GM12878 (cell line): ENCODE data around the gene NPAS3. TPM values are rescaled to one million over a fixed set of nuclear protein-coding genes. Genes with fewer than 3 reads are reported as not detected.

Source experiments
- ATAC-seq: fragments of 200-7000 bp; cut with Tn5 transposase; 3 replicates; pipeline ENCODE4 v1.9.1; 2020; ENCODE audit warnings: mild to moderate bottlenecking, moderate library complexity
- BruUV-seq: library from RNA; stranded (reverse); fragments of 400-500 nt; replicated peaks from 2 replicates; lab custom pipeline; 2021; lab: Mats Ljungman, UMichigan
- CTCF ChIA-PET: fragments of 300-600 bp; sonication (Branson Sonifier 250); formaldehyde crosslinking; extraction: SDS; loops from one replicate; lab custom pipeline; 2021; ENCODE audit warnings: inconsistent platforms; lab: Yijun Ruan, JAX
- POLR2A ChIA-PET: fragments of 350-600 bp; formaldehyde crosslinking; extraction: SDS; loops from one replicate; lab custom pipeline; 2021; ENCODE audit warnings: inconsistent platforms; lab: Charles Lee
- RAD21 ChIA-PET: fragments of 300-600 bp; sonication (Branson Sonifier 250); formaldehyde crosslinking; loops from one replicate; lab custom pipeline; 2023; ENCODE audit warnings: antibody characterized with exemption; ENCODE audit not compliant: unreplicated experiment; lab: Charles Lee
- SMC1A ChIA-PET: fragments of 300-600 bp; sonication (Branson Sonifier 250); formaldehyde crosslinking; loops from one replicate; lab custom pipeline; 2023; ENCODE audit not compliant: unreplicated experiment, uncharacterized antibody; lab: Charles Lee
- DNase-seq: peaks from one replicate; pipeline ENCODE4 v3.0.0-alpha.2; 2011; ENCODE audit warnings: low read depth, low spot score
- FAIRE-seq: peaks from 3 replicates; lab custom pipeline; 2011; peaks lifted over from hg19 to GRCh38; lab: Jason Lieb, UNC
- H2AFZ ChIP-seq: 2 replicates; pipeline ENCODE4 v1.6.0; 2011; ENCODE audit warnings: low read depth, low read length, control low read depth; ENCODE audit not compliant: control insufficient read depth
- H3K27ac ChIP-seq: 2 replicates; pipeline ENCODE4 v1.5.1; 2011; ENCODE audit warnings: control low read depth; ENCODE audit not compliant: control insufficient read depth, insufficient read depth
- H3K27me3 ChIP-seq, 2 experiments: replicated peaks in 1 of 2; 2 replicates each; pipeline versions ENCODE4 v1.6.0 to v1.6.1; 2011; ENCODE audit warnings: low read length in 1 of 2; ENCODE audit not compliant: control insufficient read depth in 2 of 2, insufficient read depth in 2 of 2
- H3K36me3 ChIP-seq, 2 experiments: 2 replicates each; pipeline ENCODE4 v1.5.1; 2011; ENCODE audit warnings: low read length in 1 of 2; ENCODE audit not compliant: control insufficient read depth in 2 of 2, insufficient read depth in 2 of 2
- H3K4me1 ChIP-seq: 2 replicates; pipeline ENCODE4 v1.6.1; 2011; ENCODE audit warnings: mild to moderate bottlenecking, low read length, moderate library complexity, mixed read lengths; ENCODE audit not compliant: control insufficient read depth, insufficient read depth
- H3K4me2 ChIP-seq: 2 replicates; pipeline ENCODE4 v1.6.0; 2011; ENCODE audit warnings: control low read depth; ENCODE audit not compliant: control insufficient read depth, insufficient read depth
- H3K4me3 ChIP-seq: fragments of 200-600 bp; sonication (generic); 2 replicates; pipeline ENCODE4 v1.5.1; 2016
- H3K79me2 ChIP-seq: 2 replicates; pipeline ENCODE4 v1.6.0; 2011; ENCODE audit warnings: low read length; ENCODE audit not compliant: control insufficient read depth, insufficient read depth
- H3K9ac ChIP-seq: 2 replicates; pipeline ENCODE4 v1.8.0; 2011; ENCODE audit warnings: low read length, control low read depth, mixed read lengths; ENCODE audit not compliant: control insufficient read depth, insufficient read depth
- H3K9me3 ChIP-seq: replicated peaks from 3 replicates; pipeline ENCODE4 v1.5.1; 2011; ENCODE audit warnings: mild to moderate bottlenecking, low read length; ENCODE audit not compliant: control insufficient read depth, insufficient read depth
- H4K20me1 ChIP-seq: 2 replicates; pipeline ENCODE4 v1.6.0; 2011; ENCODE audit not compliant: control insufficient read depth, insufficient read depth
- ATF2 ChIP-seq: IDR thresholded peaks from 2 replicates; pipeline ENCODE4 v1.6.1; 2012; ENCODE audit warnings: low read length, inconsistent platforms
- DPF2 ChIP-seq: fragments of 450-650 bp; IDR thresholded peaks from 2 replicates; pipeline ENCODE4 v1.6.1; 2017; ENCODE audit warnings: mild to moderate bottlenecking
- ELK1 ChIP-seq: IDR thresholded peaks from 2 replicates; pipeline ENCODE4 v1.6.1; 2012; ENCODE audit warnings: low read depth, low read length, improper control_type of control experiment
- IRF4 ChIP-seq: IDR thresholded peaks from 2 replicates; pipeline ENCODE4 v1.6.1; 2011; ENCODE audit warnings: low read depth, low read length
- IRF5 ChIP-seq: fragments of 450-650 bp; IDR thresholded peaks from 2 replicates; pipeline ENCODE4 v1.6.1; 2017; ENCODE audit warnings: borderline replicate concordance
- JUND ChIP-seq: IDR thresholded peaks from 2 replicates; pipeline ENCODE4 v1.6.1; 2012; ENCODE audit warnings: low read depth, mild to moderate bottlenecking, low read length, improper control_type of control experiment, moderate library complexity
- KAT2A ChIP-seq: conservative IDR thresholded peaks from 2 replicates; pipeline ENCODE4 v1.6.1; 2011; ENCODE audit warnings: low read depth, low read length; ENCODE audit not compliant: control insufficient read depth
- KDM1A ChIP-seq: fragments of 200-600 bp; sonication (generic); IDR thresholded peaks from 2 replicates; pipeline ENCODE4 v1.6.1; 2016; ENCODE audit warnings: borderline replicate concordance
- MEF2A ChIP-seq: IDR thresholded peaks from 2 replicates; pipeline ENCODE4 v1.6.1; 2011; ENCODE audit warnings: low read depth, mild to moderate bottlenecking, low read length, moderate library complexity; ENCODE audit not compliant: insufficient read depth
- NKRF ChIP-seq: fragments of 450-650 bp; conservative IDR thresholded peaks from 2 replicates; pipeline ENCODE4 v1.6.1; 2017; ENCODE audit warnings: mild to moderate bottlenecking, moderate library complexity
- PAX8 ChIP-seq: fragments of 450-650 bp; IDR thresholded peaks from 2 replicates; pipeline ENCODE4 v1.6.1; 2017; ENCODE audit warnings: mild to moderate bottlenecking, moderate library complexity
- PML ChIP-seq: IDR thresholded peaks from 2 replicates; pipeline ENCODE4 v1.6.1; 2012; ENCODE audit warnings: low read length, inconsistent platforms
- RUNX3 ChIP-seq: IDR thresholded peaks from 2 replicates; pipeline ENCODE4 v1.6.1; 2012; ENCODE audit warnings: low read length, inconsistent platforms
- SP1 ChIP-seq: IDR thresholded peaks from one replicate; pipeline ENCODE4 v1.6.1; 2011; ENCODE audit warnings: low read depth, low read length
- SREBF2 ChIP-seq: IDR thresholded peaks from 2 replicates; pipeline ENCODE4 v1.6.1; 2012; ENCODE audit warnings: mild to moderate bottlenecking, low read length
- ZNF207 ChIP-seq: fragments of 450-650 bp; IDR thresholded peaks from 2 replicates; pipeline ENCODE4 v1.6.1; 2014; ENCODE audit warnings: antibody characterized with exemption, mild to moderate bottlenecking, borderline replicate concordance
- ZNF24 ChIP-seq: fragments of 450-650 bp; IDR thresholded peaks from 2 replicates; pipeline ENCODE4 v1.6.1; 2017; ENCODE audit warnings: antibody characterized with exemption, mild to moderate bottlenecking
- ZNF274 ChIP-seq: IDR thresholded peaks from one replicate; pipeline ENCODE4 v1.8.0; 2011; ENCODE audit not compliant: insufficient read length, insufficient read depth
- ZNF384 ChIP-seq: IDR thresholded peaks from 2 replicates; pipeline ENCODE4 v1.6.1; 2012; ENCODE audit warnings: low read depth, mild to moderate bottlenecking, low read length, improper control_type of control experiment, borderline replicate concordance
- WGBS: methylation state at CpG from one replicate; pipeline ENCODE4 v1.1.6; 2016; ENCODE audit warnings: low lambda C conversion rate; ENCODE audit not compliant: insufficient replicate concordance, insufficient coverage; ENCODE audit errors: missing lambda C conversion rate; 5-methylcytosine and 5-hydroxymethylcytosine counted together
- in situ Hi-C: fragments of 300-500 bp; cut with MboI; formaldehyde crosslinking; loops from 9 replicates; pipeline ENCODE4 v1.14.3; 2018; ENCODE audit warnings: mixed read lengths
- intact Hi-C: fragments of 100-400 bp; cut with micrococcal nuclease; formaldehyde crosslinking; loops from one replicate; pipeline ENCODE4 v1.14.2; 2022; ENCODE audit not compliant: unreplicated experiment
- polyA plus RNA-seq, 11 experiments: library from polyadenylated mRNA; depleted of rRNA in 4 of 11; unstranded in 6 of 11; stranded (reverse) in 5 of 11; fragments of >200 nt; fragmentation: Nextera tagmentation in 4 of 11; fragmentation: Illumina TruSeq in 1 of 11; extraction: Ambion mirVana in 4 of 11; extraction: Trizol in 1 of 11; gene quantifications; 1 replicate in 1 of 11; 2 replicates in 10 of 11; pipeline versions ENCODE4 v1.2.1 to v1.2.3, GENCODE V29; 2011 to 2016; ENCODE audit warnings: inconsistent platforms in 2 of 11, missing spikeins in 2 of 11, low read depth in 1 of 11
- total RNA-seq, 4 experiments: library from RNA; depleted of rRNA in 3 of 4; stranded (reverse); fragments of >200 nt in 3 of 4; fragmentation: Illumina TruSeq in 1 of 4; extraction: Trizol in 1 of 4; gene quantifications; 2 replicates each; pipeline versions ENCODE4 v1.2.1 to v1.2.3, GENCODE V29; 2013 to 2021

The NPAS3 gene
- total and polyA plus RNA-seq, 10 of the 15 experiments (the other 5 are each of a cell fraction or from before 2014, with no cell fraction given): under 0.01 to 2.7 (median 0.03) TPM; not detected in 6

- TF ChIP-seq NKRF: no peak
Observed at GRCh38 chr14:33404054-33404453, 465.4 kb downstream of the NPAS3 start (continued).

- RAD21 ChIA-PET: interaction anchor here (0.5 kb wide), 1 partner anchor 474 kb away, joined by 3 read pairs; no protein-coding TSS in a partner anchor
- in situ Hi-C loops (no loop called here), intact Hi-C loops (no loop called here)
- BruUV-seq: no TSS peak
- no peak overlapping the region for H3K4me3 ChIP-seq
- H3K9ac ChIP-seq: no peak overlapping the region
- no peaks in the 10 kb centered on the region for H3K79me2 ChIP-seq
- H3K27me3 ChIP-seq: no peaks in the 10 kb centered on the region
- H4K20me1 ChIP-seq: no peaks in the 10 kb centered on the region
- SMC1A ChIA-PET: interaction anchor here (0.9 kb wide), 1 partner anchor 158 kb away, joined by 3 read pairs; no protein-coding TSS in a partner anchor
- FAIRE-seq: no peak
- no peak overlapping the region for H2AFZ ChIP-seq
- 5% methylated on average over 1 of the region's 1 CpG for WGBS
- ATAC-seq: no peak
- no peaks in the 10 kb centered on the region for H3K4me1 ChIP-seq
- no peaks in the 10 kb centered on the region for H3K36me3 ChIP-seq
- no peak for DNase-seq
- H3K9me3 ChIP-seq: no peaks in the 10 kb centered on the region
- H3K27ac ChIP-seq: no peak overlapping the region
- POLR2A ChIA-PET: interaction anchor here (0.6 kb wide), 1 partner anchor 79 kb away, joined by 4 read pairs; no protein-coding TSS in a partner anchor
- CTCF ChIA-PET: no interaction called here
- H3K4me2 ChIP-seq: no peak overlapping the region
- TF ChIP-seq SREBF2: no peak
- TF ChIP-seq ATF2: no peak
- TF ChIP-seq ZNF24: no peak
- no peak for TF ChIP-seq SP1
- TF ChIP-seq KAT2A: no peak
- no peak for TF ChIP-seq KDM1A
- TF ChIP-seq ELK1: no peak
- no peak for TF ChIP-seq JUND
- TF ChIP-seq MEF2A: no peak
- TF ChIP-seq RUNX3: no peak
- no peak for TF ChIP-seq PML
- no peak for TF ChIP-seq DPF2
- no peak for TF ChIP-seq ZNF384
- no peak for TF ChIP-seq IRF5
- no peak for TF ChIP-seq PAX8
- TF ChIP-seq ZNF207: no peak
- TF ChIP-seq ZNF274: no peak
- no peak for TF ChIP-seq IRF4
Observed at GRCh38 chr14:33404964-33405574, 466.4 kb downstream of the NPAS3 start.
